Hypothalamus (tissue), 51 donors: ENCODE measurements around the gene BMF.
A peak's percentile ranks its signal among the peaks of the same experiment; 100 is the strongest.

ENCODE experiments used
- DNase-seq, 51 donors: peaks; one replicate each; lab custom pipeline; 2025; lab: John Stamatoyannopoulos, UW

The BMF gene

DNA sequence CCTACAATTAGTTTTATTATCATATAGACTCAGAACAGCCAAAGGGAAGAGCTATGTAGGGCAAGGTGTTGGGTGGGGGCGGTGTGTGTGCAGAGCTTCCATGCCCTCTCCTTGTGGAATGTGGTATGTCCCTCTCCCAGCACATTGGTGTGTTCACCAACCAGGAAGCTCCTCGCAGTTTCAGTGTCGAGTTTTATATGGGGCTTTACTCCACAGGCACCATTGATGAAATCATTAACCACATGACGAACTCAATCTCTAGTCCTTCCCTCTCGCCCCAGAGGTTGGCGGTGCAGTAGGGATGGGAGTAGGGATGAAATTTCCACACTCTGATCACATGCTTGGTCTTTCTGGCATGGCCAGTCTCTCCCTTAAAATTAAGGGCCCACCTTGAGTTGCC, 56.1 kb downstream of the BMF start:
- no peak for DNase-seq

GRCh38 chr15:40051616-40052415, 56.9 kb downstream of the BMF start:
- no peak for DNase-seq

GRCh38 chr15:40050788-40051470, 57.8 kb downstream of the BMF start:
- DNase-seq, result no peak

DNA sequence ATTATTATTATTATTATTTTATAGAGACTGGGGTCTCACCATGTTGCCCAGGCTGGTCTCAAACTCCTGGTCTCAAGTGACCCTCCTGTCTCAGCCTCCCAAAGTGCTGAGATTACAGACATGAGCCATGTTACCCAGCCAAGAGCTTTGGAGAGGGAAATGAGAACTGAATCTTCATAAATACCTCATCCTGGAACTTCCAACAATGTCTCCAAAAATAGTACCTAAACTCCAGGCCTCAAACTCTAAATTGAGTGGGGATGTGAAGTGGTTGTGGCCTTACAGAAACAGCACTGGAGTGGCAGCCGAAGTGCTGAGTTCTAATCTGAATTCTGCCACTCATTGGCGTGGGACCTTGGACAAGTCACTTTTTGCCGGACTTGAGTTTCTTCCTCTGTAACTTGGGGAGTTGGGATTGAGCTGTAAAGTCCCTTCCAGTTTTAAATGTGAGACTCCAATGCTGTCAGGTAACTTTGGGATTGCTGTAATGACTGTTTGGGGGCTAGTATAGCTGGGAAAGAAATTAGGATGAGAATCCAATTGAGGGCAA, 59.7 kb downstream of the BMF start:
- DNase-seq, result no peak

GRCh38 chr15:40048211-40048792, 60.4 kb downstream of the BMF start:
- DNase-seq, result no peak

- peak in 15 of 51 donors; percentile 11 to 35 (median 19) for DNase-seq
These were observed 61.1 kb downstream of the BMF start for GRCh38 chr15:40047415-40048210.

- no peak for DNase-seq
These were observed 61.8 kb downstream of the BMF start for GRCh38 chr15:40046721-40047414.

DNA sequence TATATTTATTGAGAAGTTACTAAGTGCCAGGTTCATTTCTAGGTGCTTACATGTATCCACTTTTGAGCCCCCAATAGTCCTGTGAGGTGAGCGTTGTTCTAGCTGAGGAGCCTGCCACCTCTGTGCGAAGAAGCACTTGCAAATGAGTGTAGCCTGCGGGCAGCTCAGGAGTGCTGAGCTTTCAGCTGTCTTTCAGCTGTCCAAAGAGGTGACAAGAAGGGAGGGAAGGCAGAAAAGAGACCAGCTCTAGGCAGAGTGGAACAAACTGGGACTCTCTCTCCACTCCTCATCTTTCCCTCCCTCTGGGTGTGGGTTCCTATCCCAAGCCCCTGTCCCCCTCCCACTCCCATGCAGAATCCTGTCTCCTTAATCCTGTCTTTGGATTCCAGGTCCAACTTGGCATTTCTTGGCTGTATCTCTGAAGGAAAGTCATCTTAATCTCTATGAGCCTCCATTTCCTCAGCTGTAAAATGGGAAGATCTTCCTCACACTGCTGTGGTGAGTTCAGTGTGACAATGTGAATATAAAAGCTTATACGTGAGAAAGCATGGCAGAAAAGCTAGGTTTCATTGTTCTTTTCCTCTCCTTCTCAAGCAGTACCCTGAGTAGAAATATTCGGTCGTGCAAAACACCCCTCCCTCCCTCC, 63.0 kb downstream of the BMF start:
- no peak for DNase-seq

- DNase-seq, result peak in 49 of 51 donors; percentile 16 to 87 (median 67)
These were observed 63.7 kb downstream of the BMF start for GRCh38 chr15:40044717-40045571.

- DNase-seq, result no peak
These were observed 64.6 kb downstream of the BMF start for GRCh38 chr15:40043927-40044716.

GRCh38 chr15:40042791-40043320, 65.8 kb downstream of the BMF start:
- DNase-seq, result no peak

- DNase-seq, result no peak
These were observed 67.9 kb downstream of the BMF start for GRCh38 chr15:40040770-40041169.

- no peak for DNase-seq
These were observed 68.4 kb downstream of the BMF start for GRCh38 chr15:40040293-40040635.

GRCh38 chr15:40038638-40039543, 69.8 kb downstream of the BMF start, which contains the start of gene SRP14:
Gene SRP14 (minus strand): TSS chr15:40039181. CDS start chr15:40039116, 65 bp downstream.
- peak; percentile 41 to 97 (median 90) for DNase-seq

GRCh38 chr15:40038275-40038637, 70.4 kb downstream of the BMF start:
- DNase-seq, result no peak
